Right atrium auricular region (tissue), 2 donors: Measurements from ENCODE around the gene HS3ST5. TPM values are rescaled to one million over a fixed set of nuclear protein-coding genes. Genes with fewer than 3 reads are reported as not detected.

Source experiments
- DNase-seq: peaks from one replicate; pipeline ENCODE4 v3.0.0-alpha.2; 2019; ENCODE audit warnings: low spot score
- H3K27ac ChIP-seq, 2 donors: fragments of 200-600 bp; sonication (generic); 1 replicate in 1 of 2; 2 replicates in 1 of 2; pipeline ENCODE4 v1.5.1; 2016 to 2019
- H3K27me3 ChIP-seq, 2 donors: fragments of 200-600 bp; sonication (generic); one replicate each; pipeline versions ENCODE4 v1.5.1 to v1.6.0; 2017 to 2019
- H3K36me3 ChIP-seq: fragments of 200-600 bp; sonication (generic); one replicate; pipeline ENCODE4 v1.5.1; 2016
- H3K4me1 ChIP-seq, 2 donors: fragments of 200-600 bp; sonication (generic); one replicate each; pipeline versions ENCODE4 v1.5.1 to v1.6.0; 2017 to 2019
- H3K4me3 ChIP-seq, 2 donors: fragments of 200-600 bp; sonication (generic); 1 replicate in 1 of 2; 2 replicates in 1 of 2; pipeline ENCODE4 v1.5.1; 2017 to 2019; ENCODE audit warnings: mild to moderate bottlenecking in 1 of 2, moderate library complexity in 1 of 2
- H3K9me3 ChIP-seq, 2 donors: fragments of 200-600 bp; sonication (generic); one replicate each; pipeline ENCODE4 v1.5.1; 2019
- total RNA-seq, 2 donors: library from RNA; depleted of rRNA; stranded (reverse); fragments of >200 nt; gene quantifications; one replicate each; pipeline ENCODE4 v1.1.0, GENCODE V29; 2016
- TF ChIP-seq, protein P1 (sequence below), 2 donors: fragments of 200-600 bp; sonication (generic); IDR thresholded peaks; one replicate each; pipeline ENCODE4 v1.5.1; 2019; ENCODE audit warnings: antibody characterized with exemption in 2 of 2

Gene HS3ST5
- total RNA-seq, 2 donors from 2014 or later = not detected

GRCh38 chr6:114291428-114291827 is 51.4 kb downstream of the HS3ST5 start:
- Histone ChIP-seq H3K36me3 (no peaks in the 10 kb centered on the region), H3K27me3 (no peaks in the 10 kb centered on the region), H3K27ac (no peak overlapping the region), H3K4me1 (no peaks in the 10 kb centered on the region), H3K4me3 (no peak overlapping the region), H3K9me3 (no peaks in the 10 kb centered on the region)
- TF ChIP-seq, protein P1, sequence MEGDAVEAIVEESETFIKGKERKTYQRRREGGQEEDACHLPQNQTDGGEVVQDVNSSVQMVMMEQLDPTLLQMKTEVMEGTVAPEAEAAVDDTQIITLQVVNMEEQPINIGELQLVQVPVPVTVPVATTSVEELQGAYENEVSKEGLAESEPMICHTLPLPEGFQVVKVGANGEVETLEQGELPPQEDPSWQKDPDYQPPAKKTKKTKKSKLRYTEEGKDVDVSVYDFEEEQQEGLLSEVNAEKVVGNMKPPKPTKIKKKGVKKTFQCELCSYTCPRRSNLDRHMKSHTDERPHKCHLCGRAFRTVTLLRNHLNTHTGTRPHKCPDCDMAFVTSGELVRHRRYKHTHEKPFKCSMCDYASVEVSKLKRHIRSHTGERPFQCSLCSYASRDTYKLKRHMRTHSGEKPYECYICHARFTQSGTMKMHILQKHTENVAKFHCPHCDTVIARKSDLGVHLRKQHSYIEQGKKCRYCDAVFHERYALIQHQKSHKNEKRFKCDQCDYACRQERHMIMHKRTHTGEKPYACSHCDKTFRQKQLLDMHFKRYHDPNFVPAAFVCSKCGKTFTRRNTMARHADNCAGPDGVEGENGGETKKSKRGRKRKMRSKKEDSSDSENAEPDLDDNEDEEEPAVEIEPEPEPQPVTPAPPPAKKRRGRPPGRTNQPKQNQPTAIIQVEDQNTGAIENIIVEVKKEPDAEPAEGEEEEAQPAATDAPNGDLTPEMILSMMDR (IDR thresholded peaks at IDR 0.05) = no peak
- no peak for DNase-seq

- Histone ChIP-seq H3K9me3 (no peaks in the 10 kb centered on the region), H3K4me1 (no peaks in the 10 kb centered on the region), H3K36me3 (no peaks in the 10 kb centered on the region), H3K27me3 (no peaks in the 10 kb centered on the region), H3K4me3 (no peak overlapping the region), H3K27ac (no peak overlapping the region)
- DNase-seq = no peak
- TF ChIP-seq, protein P1 (IDR thresholded peaks at IDR 0.05) = no peak
These were observed 52.0 kb downstream of the HS3ST5 start for GRCh38 chr6:114290864-114291263.

DNA sequence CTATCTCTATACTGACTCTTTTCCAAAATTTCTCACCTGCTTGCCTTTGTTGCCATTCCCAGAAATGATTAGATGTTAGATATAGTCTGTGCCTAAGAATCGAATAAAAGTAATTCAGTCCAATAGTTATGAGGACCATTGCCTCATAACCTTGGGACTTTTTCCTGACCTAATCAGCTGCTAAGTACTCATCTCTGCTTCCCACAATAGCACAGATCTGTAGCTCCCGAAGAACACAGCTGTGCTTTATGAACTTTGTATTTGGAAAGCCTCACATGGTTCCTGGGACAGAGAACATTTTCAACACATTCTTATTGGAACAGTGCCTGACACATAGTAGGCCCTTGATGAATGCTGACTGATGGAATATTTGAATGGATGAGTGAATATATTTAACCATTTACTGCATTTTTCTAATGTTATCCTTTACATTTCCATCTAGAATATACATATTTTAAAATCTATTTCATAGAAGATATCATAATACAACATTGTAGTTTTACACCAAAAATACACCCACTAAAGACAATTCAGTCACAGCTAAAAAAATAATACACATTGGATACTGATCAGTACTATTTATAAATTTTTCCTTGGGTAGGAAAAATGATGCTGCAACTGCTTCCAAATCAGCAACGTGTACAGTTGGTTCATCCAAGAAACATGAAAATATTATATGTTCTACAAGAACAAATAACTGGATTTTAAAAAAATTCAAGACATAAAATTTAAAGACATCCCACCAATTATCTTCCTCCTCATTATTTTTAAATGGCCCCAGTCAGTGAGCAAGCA is 53.9 kb downstream of the HS3ST5 start:
- no peaks in the 10 kb centered on the region for H3K36me3 ChIP-seq
- H3K9me3 ChIP-seq = no peaks in the 10 kb centered on the region
- DNase-seq = no peak
- no peak overlapping the region for H3K27ac ChIP-seq
- no peak overlapping the region for H3K4me3 ChIP-seq
- TF ChIP-seq, protein P1 (IDR thresholded peaks at IDR 0.05) = no peak
- no peaks in the 10 kb centered on the region for H3K27me3 ChIP-seq
- no peaks in the 10 kb centered on the region for H3K4me1 ChIP-seq

- TF ChIP-seq, protein P1 (IDR thresholded peaks at IDR 0.05) = no peak
- H3K27ac ChIP-seq = no peak overlapping the region
These were observed 55.4 kb downstream of the HS3ST5 start for GRCh38 chr6:114287461-114287860.

GRCh38 chr6:114286211-114286610 is 56.6 kb downstream of the HS3ST5 start:
- Histone ChIP-seq H3K4me3 (no peak overlapping the region), H3K4me1 (no peaks in the 10 kb centered on the region), H3K9me3 (no peaks in the 10 kb centered on the region), H3K27ac (no peak overlapping the region), H3K27me3 (no peaks in the 10 kb centered on the region), H3K36me3 (no peaks in the 10 kb centered on the region)
- TF ChIP-seq, protein P1 (IDR thresholded peaks at IDR 0.05) = no peak
- DNase-seq = no peak

More at GRCh38 chr6:114287461-114287860, 55.4 kb downstream of the HS3ST5 start:
- Histone ChIP-seq H3K9me3 (no peaks in the 10 kb centered on the region), H3K27me3 (no peaks in the 10 kb centered on the region), H3K4me3 (no peak overlapping the region), H3K4me1 (no peaks in the 10 kb centered on the region), H3K36me3 (no peaks in the 10 kb centered on the region)
- DNase-seq = no peak

DNA sequence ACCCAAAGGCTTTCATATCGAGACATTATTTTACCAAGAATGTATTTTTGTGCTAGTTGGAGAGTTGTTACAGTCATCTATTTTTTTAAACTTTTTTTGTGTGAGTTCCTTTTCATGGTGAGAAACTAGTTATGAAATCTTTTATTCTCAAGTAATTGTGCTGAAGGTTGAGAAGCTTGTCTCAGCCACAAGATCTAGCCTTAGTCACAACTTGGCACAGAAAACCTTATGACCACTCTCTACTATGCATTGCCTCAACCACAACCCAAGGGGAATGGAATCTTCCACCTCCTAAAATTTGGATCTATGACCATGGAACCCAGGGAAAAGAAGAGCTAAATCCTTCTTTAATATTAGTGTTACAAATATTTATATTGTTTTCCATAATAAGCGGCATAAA is 58.5 kb downstream of the HS3ST5 start:
- no peaks in the 10 kb centered on the region for H3K4me1 ChIP-seq
- no peak for DNase-seq
- TF ChIP-seq, protein P1 (IDR thresholded peaks at IDR 0.05) = no peak
- no peaks in the 10 kb centered on the region for H3K27me3 ChIP-seq
- H3K27ac ChIP-seq = no peak overlapping the region
- H3K4me3 ChIP-seq = no peak overlapping the region
- H3K36me3 ChIP-seq = no peaks in the 10 kb centered on the region
- H3K9me3 ChIP-seq = no peaks in the 10 kb centered on the region
